IPS DF 6.9 (cell line): ENCODE measurements around the gene B3GNT7.

ENCODE experiments used
- DNase-seq: peaks from one replicate; pipeline ENCODE4 v3.0.0-alpha.2; 2013; ENCODE audit warnings: low read depth, low spot score
- H3K27ac ChIP-seq: one replicate; pipeline ENCODE4 v1.5.1; 2013; ENCODE audit warnings: low read length, control low read depth
- H3K27me3 ChIP-seq: 2 replicates; pipeline ENCODE4 v1.6.1; 2013; ENCODE audit warnings: mild to moderate bottlenecking, low read length; ENCODE audit not compliant: control insufficient read depth, insufficient read depth
- H3K36me3 ChIP-seq: 2 replicates; pipeline ENCODE4 v1.6.1; 2013; ENCODE audit warnings: low read length; ENCODE audit not compliant: control insufficient read depth, insufficient read depth
- H3K4me1 ChIP-seq: 2 replicates; pipeline ENCODE4 v1.6.1; 2013; ENCODE audit warnings: low read length; ENCODE audit not compliant: control insufficient read depth, insufficient read depth
- H3K4me3 ChIP-seq: 2 replicates; pipeline ENCODE4 v1.5.1; 2013; ENCODE audit warnings: mild to moderate bottlenecking, low read length
- H3K9me3 ChIP-seq: 2 replicates; pipeline ENCODE4 v1.6.1; 2013; ENCODE audit warnings: low read length, inconsistent platforms; ENCODE audit not compliant: control insufficient read depth, insufficient read depth
- WGBS: extraction: QIAGEN DNeasy Blood & Tissue Kit; methylation state at CpG from one replicate; pipeline ENCODE4 v1.1.7; 2013; ENCODE audit warnings: mixed read lengths, missing lambda C conversion rate; ENCODE audit not compliant: insufficient read length, insufficient coverage; 5-methylcytosine and 5-hydroxymethylcytosine counted together

Gene B3GNT7

DNA sequence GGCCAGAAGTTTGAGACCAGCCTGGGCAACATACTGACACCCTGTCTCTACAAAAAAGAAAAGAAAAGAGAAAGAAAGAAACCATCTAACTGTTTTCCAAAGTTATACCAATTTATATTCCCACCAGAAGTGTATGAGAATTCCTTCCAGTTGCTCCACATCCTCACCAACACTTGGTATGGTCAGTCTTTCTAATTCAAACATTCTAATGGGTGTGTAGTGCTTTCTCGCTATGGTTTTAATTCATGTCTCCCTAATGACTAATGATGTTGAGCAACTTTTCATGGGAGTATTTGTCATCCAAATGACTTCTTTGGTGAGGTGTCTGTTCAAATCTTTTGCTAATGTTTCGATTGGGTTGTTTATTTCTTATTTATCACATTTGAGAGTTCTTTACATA lies 10.5 kb upstream of the B3GNT7 start:
- H3K36me3 ChIP-seq = no peaks in the 10 kb centered on the region; the same call in 1 of the 2 replicates
- no peaks in the 10 kb centered on the region for H3K27me3 ChIP-seq
- no CpG with 5 or more reads among the region's 2 CpGs for WGBS
- no peak overlapping the region for H3K27ac ChIP-seq
- no peak for DNase-seq
- no peaks in the 10 kb centered on the region for H3K9me3 ChIP-seq
- H3K4me3 ChIP-seq = no peak overlapping the region
- H3K4me1 ChIP-seq = peaks cover 5% of the 10 kb centered on the region; the same call in 1 of the 2 replicates

GRCh38 chr2:231385429-231385828 lies 10.1 kb upstream of the B3GNT7 start:
- Histone ChIP-seq H3K27me3 (no peaks in the 10 kb centered on the region), H3K4me3 (no peak overlapping the region), H3K4me1 (peaks cover 5% of the 10 kb centered on the region; the same call in 1 of the 2 replicates), H3K36me3 (no peaks in the 10 kb centered on the region; the same call in 1 of the 2 replicates), H3K27ac (no peak overlapping the region), H3K9me3 (no peaks in the 10 kb centered on the region)
- DNase-seq = no peak
- WGBS = no CpG with 5 or more reads among the region's 5 CpGs

- Histone ChIP-seq H3K27ac (no peak overlapping the region), H3K4me1 (peaks cover 5% of the 10 kb centered on the region; the same call in 1 of the 2 replicates), H3K36me3 (no peaks in the 10 kb centered on the region; the same call in 1 of the 2 replicates), H3K4me3 (no peak overlapping the region), H3K9me3 (no peaks in the 10 kb centered on the region), H3K27me3 (no peaks in the 10 kb centered on the region)
- no peak for DNase-seq
- WGBS = no CpG with 5 or more reads among the region's 3 CpGs
Observed at GRCh38 chr2:231386446-231386845, 9.1 kb upstream of the B3GNT7 start.

DNA sequence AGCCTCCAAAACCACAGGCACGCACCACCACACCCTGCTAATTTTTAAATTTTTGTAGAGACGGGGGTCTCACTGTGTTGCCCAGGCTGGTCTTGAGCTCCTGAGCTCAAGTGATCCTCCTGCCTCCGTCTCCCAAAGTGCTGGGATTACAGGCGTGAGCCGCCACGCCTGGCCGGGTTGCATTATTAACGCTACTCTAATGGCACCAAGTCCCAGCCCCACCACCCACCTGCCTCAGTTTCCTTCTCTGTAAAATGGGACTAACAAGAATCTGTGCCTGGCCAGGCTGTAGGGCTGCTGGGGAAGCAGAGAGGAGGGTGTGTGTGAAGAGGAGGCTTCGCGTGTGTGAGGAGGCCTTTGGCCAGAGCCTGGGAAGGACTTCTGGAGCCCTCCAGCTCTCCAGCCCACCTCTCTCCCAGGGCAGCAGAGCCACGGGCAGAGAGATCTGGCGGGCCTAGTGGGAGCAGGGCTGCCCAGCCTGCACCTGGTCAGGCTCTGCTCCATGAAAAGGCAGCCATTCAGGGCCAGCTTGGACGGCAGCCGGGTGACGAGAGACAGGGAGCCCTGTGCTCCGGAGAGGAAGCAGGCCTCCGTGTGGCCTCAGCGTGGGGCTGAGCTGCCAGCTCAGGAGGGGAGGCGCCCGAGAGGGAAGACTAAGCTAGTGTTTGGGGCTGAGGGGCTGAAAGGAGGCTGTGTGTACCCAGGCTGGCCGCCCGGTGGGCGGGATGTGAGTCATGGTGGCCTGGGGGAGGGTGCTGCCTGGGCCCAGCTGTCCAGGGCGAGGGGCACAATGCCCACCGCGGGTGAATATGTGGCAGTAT lies 7.4 kb upstream of the B3GNT7 start:
- peaks cover 7% of the 10 kb centered on the region for H3K4me1 ChIP-seq
- no peak for DNase-seq
- no peaks in the 10 kb centered on the region for H3K27me3 ChIP-seq
- H3K4me3 ChIP-seq = no peak overlapping the region
- no peaks in the 10 kb centered on the region for H3K9me3 ChIP-seq
- no peaks in the 10 kb centered on the region; the same call in 1 of the 2 replicates for H3K36me3 ChIP-seq
- no peak overlapping the region for H3K27ac ChIP-seq
- no CpG with 5 or more reads among the region's 26 CpGs for WGBS

DNA sequence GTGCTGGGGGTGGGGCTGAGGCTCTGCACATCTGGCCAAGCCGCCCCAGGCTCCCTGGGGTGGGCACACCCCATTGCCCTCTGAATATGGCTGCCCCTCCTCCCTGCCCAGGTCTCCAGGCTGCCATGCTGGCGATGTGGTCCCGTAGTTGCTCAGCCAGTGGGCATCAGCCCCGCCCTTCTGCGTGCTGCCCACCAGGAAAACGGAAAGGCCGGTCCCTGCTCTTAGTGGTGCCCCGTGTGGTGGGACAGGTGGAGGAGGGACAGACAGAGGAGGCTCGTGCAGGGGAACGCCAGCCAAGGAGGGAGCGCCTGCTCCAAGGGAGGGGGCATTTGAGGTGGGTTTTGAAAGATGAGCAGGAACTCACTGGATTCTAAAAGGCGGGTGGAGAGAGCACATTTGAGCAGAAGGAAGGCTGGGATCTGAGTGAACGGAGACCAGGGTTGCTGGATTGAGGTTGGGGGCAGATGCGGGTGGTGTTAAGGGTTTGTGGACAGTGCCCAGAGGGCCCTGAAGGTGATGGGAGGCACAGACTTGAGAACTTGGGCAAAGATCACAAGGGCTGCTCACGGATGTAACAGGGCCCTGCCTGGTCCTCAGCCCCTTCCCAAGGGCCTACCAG lies 6.7 kb upstream of the B3GNT7 start:
- no CpG with 5 or more reads among the region's 15 CpGs for WGBS
- no peaks in the 10 kb centered on the region for H3K9me3 ChIP-seq
- no peaks in the 10 kb centered on the region; the same call in 1 of the 2 replicates for H3K36me3 ChIP-seq
- DNase-seq = no peak
- no peak overlapping the region for H3K27ac ChIP-seq
- H3K27me3 ChIP-seq = no peaks in the 10 kb centered on the region
- peaks cover 13% of the 10 kb centered on the region for H3K4me1 ChIP-seq
- no peak overlapping the region for H3K4me3 ChIP-seq

- no peak for DNase-seq
- no peak overlapping the region for H3K4me3 ChIP-seq
- H3K4me1 ChIP-seq = peaks cover 13% of the 10 kb centered on the region
- H3K9me3 ChIP-seq = no peaks in the 10 kb centered on the region
- no CpG with 5 or more reads among the region's 8 CpGs for WGBS
- no peaks in the 10 kb centered on the region; the same call in 1 of the 2 replicates for H3K36me3 ChIP-seq
- no peak overlapping the region for H3K27ac ChIP-seq
- no peaks in the 10 kb centered on the region for H3K27me3 ChIP-seq
Observed at GRCh38 chr2:231390667-231391066, 4.8 kb upstream of the B3GNT7 start.

GRCh38 chr2:231391981-231392380 lies 3.5 kb upstream of the B3GNT7 start:
- Histone ChIP-seq H3K27me3 (no peaks in the 10 kb centered on the region), H3K27ac (no peak overlapping the region), H3K4me3 (no peak overlapping the region), H3K9me3 (no peaks in the 10 kb centered on the region), H3K36me3 (no peaks in the 10 kb centered on the region), H3K4me1 (peaks cover 13% of the 10 kb centered on the region)
- no peak for DNase-seq
- WGBS = no CpG with 5 or more reads among the region's 7 CpGs

GRCh38 chr2:231392431-231393148 lies 2.9 kb upstream of the B3GNT7 start:
- Histone ChIP-seq H3K9me3 (no peaks in the 10 kb centered on the region), H3K4me1 (peaks cover 13% of the 10 kb centered on the region), H3K36me3 (peaks cover 5% of the 10 kb centered on the region; the same call in 1 of the 2 replicates), H3K4me3 (no peak overlapping the region), H3K27me3 (no peaks in the 10 kb centered on the region), H3K27ac (no peak overlapping the region)
- DNase-seq = no peak
- WGBS = no CpG with 5 or more reads among the region's 14 CpGs

DNA sequence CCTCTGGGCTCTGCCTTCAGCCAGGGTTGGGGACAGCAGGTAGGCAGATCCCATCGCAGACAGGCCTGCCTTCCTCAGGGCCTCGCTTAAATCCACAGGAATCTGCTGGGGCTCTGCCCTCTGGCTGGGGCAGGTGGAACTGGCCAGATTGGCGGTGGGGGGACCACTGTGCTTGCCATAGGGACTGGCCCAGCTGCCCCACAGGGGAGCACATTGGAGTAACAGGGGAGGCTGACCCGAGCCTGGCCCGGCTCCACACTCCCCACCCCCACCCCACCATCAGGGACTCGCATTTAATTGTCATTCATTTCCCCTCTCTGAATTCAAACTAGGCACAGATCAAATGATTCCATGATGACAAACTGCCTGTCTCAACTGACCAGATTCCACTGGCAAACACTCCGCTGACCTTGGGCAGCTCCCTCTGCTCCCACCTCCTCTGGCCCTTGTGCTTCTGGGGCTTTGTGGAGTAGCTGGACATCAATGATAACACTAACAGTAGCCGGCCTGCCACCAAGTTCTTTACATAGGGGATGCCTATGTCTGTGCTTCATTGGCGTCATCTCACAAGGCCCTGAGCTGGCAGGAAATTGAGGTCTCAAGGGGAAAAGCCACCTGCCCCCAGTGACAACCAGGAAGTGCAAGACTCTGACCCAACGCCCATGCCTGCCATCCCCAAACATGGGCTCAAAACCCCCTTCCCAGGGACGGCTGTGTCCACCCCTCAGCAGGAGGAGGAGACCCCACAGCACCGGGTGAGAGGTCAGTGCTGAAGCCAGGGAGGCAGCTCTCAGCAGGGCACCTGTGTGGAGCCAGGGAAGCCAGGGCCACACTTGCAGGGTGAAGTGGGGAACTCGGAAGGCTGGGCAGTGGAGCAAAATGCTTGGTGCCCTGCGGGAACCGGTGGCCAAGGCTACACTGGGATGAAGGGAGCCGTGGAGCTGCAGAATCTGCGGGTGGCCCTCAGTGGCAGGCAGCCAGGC lies 2.1 kb upstream of the B3GNT7 start:
- no CpG with 5 or more reads among the region's 17 CpGs for WGBS
- no peak for DNase-seq

More for the DNA sequence above, 2.1 kb upstream of the B3GNT7 start:
- peaks cover 13% of the 10 kb centered on the region; the same call in 1 of the 2 replicates for H3K36me3 ChIP-seq
- no peaks in the 10 kb centered on the region for H3K27me3 ChIP-seq
- H3K4me1 ChIP-seq = peaks cover 13% of the 10 kb centered on the region
- no peak overlapping the region for H3K4me3 ChIP-seq
- H3K9me3 ChIP-seq = no peaks in the 10 kb centered on the region
- no peak overlapping the region for H3K27ac ChIP-seq
